ENCODE data around the gene MVB12B. TPM values are rescaled to one million over a fixed set of nuclear protein-coding genes. Genes with fewer than 3 reads are reported as not detected.

Gene MVB12B
- total RNA-seq, 1 donor from 2014 or later: 13.1 TPM

- Mint-ChIP-seq H3K4me1 (ENCODE audit: low read depth) (no peaks in the 10 kb centered on the region), H3K27ac (ENCODE audit: unreplicated experiment) (no peak overlapping the region), H3K27me3 (ENCODE audit: low read depth) (no peaks in the 10 kb centered on the region), H3K4me3 (ENCODE audit: unreplicated experiment) (no peak overlapping the region), H3K9me3 (ENCODE audit: low read depth) (no peaks in the 10 kb centered on the region), H3K36me3 (ENCODE audit: low read depth) (peaks cover 2% of the 10 kb centered on the region)
- no peak for DNase-seq (ENCODE audit: low spot score)
- TF ChIP-seq, protein P1, sequence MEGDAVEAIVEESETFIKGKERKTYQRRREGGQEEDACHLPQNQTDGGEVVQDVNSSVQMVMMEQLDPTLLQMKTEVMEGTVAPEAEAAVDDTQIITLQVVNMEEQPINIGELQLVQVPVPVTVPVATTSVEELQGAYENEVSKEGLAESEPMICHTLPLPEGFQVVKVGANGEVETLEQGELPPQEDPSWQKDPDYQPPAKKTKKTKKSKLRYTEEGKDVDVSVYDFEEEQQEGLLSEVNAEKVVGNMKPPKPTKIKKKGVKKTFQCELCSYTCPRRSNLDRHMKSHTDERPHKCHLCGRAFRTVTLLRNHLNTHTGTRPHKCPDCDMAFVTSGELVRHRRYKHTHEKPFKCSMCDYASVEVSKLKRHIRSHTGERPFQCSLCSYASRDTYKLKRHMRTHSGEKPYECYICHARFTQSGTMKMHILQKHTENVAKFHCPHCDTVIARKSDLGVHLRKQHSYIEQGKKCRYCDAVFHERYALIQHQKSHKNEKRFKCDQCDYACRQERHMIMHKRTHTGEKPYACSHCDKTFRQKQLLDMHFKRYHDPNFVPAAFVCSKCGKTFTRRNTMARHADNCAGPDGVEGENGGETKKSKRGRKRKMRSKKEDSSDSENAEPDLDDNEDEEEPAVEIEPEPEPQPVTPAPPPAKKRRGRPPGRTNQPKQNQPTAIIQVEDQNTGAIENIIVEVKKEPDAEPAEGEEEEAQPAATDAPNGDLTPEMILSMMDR (IDR thresholded peaks at IDR 0.05): no peak
Measured at GRCh38 chr9:126448865-126449577, 122.4 kb downstream of the MVB12B start.

- Mint-ChIP-seq H3K4me3 (ENCODE audit: unreplicated experiment) (no peak overlapping the region), H3K27me3 (ENCODE audit: low read depth) (no peaks in the 10 kb centered on the region), H3K27ac (ENCODE audit: unreplicated experiment) (no peak overlapping the region), H3K36me3 (ENCODE audit: low read depth) (peaks cover 2% of the 10 kb centered on the region), H3K9me3 (ENCODE audit: low read depth) (no peaks in the 10 kb centered on the region), H3K4me1 (ENCODE audit: low read depth) (no peaks in the 10 kb centered on the region)
- no peak for DNase-seq (ENCODE audit: low spot score)
- TF ChIP-seq, protein P1 (IDR thresholded peaks at IDR 0.05): no peak
Measured at GRCh38 chr9:126449725-126450667, 123.4 kb downstream of the MVB12B start.

DNA sequence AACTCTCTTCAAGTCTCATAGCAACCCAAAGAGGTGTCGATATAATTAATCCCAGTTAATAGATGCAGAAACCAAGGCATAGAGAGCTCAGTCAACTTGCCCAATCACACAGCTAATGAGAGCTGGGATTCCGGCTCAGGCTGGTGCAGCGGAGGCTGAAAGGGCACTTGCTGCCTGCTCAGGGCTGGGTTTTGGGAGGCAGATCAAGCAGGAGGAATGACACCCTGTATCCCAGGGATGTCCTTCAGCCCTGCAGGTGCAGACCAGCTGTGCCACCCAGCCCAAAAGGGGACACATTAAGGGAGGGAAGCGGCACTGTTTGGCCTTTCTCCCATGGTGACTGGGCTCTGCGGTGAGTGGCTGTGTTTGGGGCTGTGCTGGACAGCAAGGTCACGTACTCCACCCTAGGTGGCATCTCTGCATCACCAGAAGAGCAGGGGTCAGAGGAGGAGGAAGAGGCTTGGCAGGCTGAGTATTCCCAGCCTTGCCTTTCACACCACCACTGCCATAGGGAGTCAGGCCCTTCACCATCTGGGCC, 124.1 kb downstream of the MVB12B start:
- TF ChIP-seq, protein P1 (IDR thresholded peaks at IDR 0.05): no peak
- Mint-ChIP-seq H3K9me3 (ENCODE audit: low read depth) (no peaks in the 10 kb centered on the region), H3K27me3 (ENCODE audit: low read depth) (no peaks in the 10 kb centered on the region), H3K27ac (ENCODE audit: unreplicated experiment) (no peak overlapping the region), H3K4me3 (ENCODE audit: unreplicated experiment) (no peak overlapping the region), H3K36me3 (ENCODE audit: low read depth) (peaks cover 2% of the 10 kb centered on the region), H3K4me1 (ENCODE audit: low read depth) (no peaks in the 10 kb centered on the region)
- DNase-seq (ENCODE audit: low spot score): no peak

- DNase-seq (ENCODE audit: low spot score): no peak
- Mint-ChIP-seq H3K36me3 (ENCODE audit: low read depth) (peaks cover 2% of the 10 kb centered on the region), H3K9me3 (ENCODE audit: low read depth) (no peaks in the 10 kb centered on the region), H3K27me3 (ENCODE audit: low read depth) (no peaks in the 10 kb centered on the region), H3K27ac (ENCODE audit: unreplicated experiment) (no peak overlapping the region), H3K4me3 (ENCODE audit: unreplicated experiment) (no peak overlapping the region), H3K4me1 (ENCODE audit: low read depth) (no peaks in the 10 kb centered on the region)
- TF ChIP-seq, protein P1 (IDR thresholded peaks at IDR 0.05): no peak
Measured at GRCh38 chr9:126451316-126451885, 124.8 kb downstream of the MVB12B start.

GRCh38 chr9:126452106-126452505, 125.5 kb downstream of the MVB12B start:
- Mint-ChIP-seq H3K4me1 (ENCODE audit: low read depth) (peaks cover 2% of the 10 kb centered on the region), H3K36me3 (ENCODE audit: low read depth) (peaks cover 2% of the 10 kb centered on the region), H3K4me3 (ENCODE audit: unreplicated experiment) (no peak overlapping the region), H3K27ac (ENCODE audit: unreplicated experiment) (no peak overlapping the region), H3K9me3 (ENCODE audit: low read depth) (no peaks in the 10 kb centered on the region), H3K27me3 (ENCODE audit: low read depth) (no peaks in the 10 kb centered on the region)
- DNase-seq (ENCODE audit: low spot score): no peak
- TF ChIP-seq, protein P1 (IDR thresholded peaks at IDR 0.05): no peak
